HL-60/S4 (cell line): ENCODE measurements around the gene CCDC107.

Experiments used
- in situ Hi-C: fragments of 300-500 bp; cut with MboI; formaldehyde crosslinking; loops from 2 replicates; pipeline ENCODE4 v1.14.3; 2022; ENCODE audit warnings: low sequenced_read_pairs

CCDC107 gene

GRCh38 chr9:35695943-35696401 lies 37.9 kb downstream of the CCDC107 start:
- in situ Hi-C loops: no loop called here

DNA sequence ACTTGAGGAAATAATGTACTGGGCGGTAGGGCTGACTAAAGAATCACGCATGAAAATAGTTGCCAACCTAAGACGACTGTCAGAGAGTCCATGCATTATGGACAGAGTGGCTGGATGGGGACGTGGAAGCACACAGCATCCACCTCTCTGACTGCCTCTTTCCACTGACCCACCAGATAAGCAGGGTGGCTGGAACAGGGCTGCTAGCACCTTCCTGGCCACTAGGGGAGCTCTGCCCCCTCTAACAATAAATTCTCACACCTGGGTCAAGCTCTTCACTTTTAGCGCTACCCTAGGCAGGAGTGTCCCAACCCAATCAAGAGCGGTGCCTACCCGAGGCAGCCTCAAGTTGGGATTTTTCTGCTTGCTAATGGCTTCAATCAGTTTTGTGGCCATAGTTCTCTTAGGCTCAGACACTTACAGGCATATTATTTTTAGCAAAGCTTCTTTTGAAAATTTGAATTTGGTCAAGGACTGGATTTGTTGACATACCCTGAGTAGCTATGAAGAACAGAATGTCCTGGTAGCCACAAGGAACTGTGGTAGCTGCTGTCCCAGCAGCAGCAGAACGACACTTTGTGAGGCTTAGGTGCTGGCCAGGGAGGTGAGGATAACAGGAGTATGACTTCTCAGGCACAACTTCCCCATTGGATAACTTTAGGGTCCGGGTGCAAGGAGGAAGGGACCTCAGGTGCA lies 38.6 kb downstream of the CCDC107 start:
- in situ Hi-C loops: no loop called here

DNA sequence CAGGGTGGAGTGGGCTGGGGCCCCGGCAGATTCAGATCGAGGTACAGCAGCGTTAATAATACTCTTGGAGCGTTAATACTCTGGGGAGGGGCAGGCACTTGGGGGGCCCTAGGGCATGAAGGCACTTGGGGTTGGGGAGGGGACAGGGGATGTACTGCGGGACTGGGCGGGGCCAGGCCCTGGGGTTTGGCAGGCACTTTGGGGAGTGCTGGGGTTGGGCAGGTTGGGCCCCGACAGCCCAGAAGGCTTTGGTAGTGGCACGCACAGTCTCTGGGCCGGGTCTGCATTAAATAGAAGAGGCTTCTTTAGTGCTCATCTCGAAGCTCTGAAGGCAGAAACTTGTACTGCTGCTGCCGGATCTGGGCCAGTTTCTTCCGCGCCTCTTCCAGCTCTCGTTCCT lies 39.4 kb downstream of the CCDC107 start:
- in situ Hi-C loops: no loop called here

GRCh38 chr9:35698231-35698630 lies 40.1 kb downstream of the CCDC107 start:
- in situ Hi-C loops: no loop called here

DNA sequence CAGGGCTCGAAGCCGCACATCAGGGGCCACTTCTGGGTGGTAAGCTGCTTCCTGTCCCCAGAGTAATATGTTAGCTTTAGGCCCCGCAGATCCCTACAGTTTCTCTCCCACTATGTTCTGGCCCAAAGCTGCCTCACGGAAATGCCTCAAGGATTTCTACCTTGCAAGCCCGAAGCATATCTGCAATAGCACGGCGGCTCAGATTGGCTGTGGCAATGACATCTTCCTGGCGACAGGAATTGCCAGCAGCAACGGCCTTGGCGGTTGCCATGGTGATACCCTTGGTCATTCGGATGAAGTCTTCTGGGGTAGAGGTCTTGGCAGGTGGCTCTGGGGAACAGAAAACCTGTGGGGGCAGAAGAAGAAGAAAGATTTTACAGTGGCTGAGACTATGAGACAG lies 41.9 kb downstream of the CCDC107 start:
- in situ Hi-C loops: no loop called here

- in situ Hi-C loops: no loop called here
These were observed 42.9 kb downstream of the CCDC107 start for GRCh38 chr9:35700942-35701341.

GRCh38 chr9:35702696-35703095 lies 44.6 kb downstream of the CCDC107 start:
- in situ Hi-C loops: no loop called here

DNA sequence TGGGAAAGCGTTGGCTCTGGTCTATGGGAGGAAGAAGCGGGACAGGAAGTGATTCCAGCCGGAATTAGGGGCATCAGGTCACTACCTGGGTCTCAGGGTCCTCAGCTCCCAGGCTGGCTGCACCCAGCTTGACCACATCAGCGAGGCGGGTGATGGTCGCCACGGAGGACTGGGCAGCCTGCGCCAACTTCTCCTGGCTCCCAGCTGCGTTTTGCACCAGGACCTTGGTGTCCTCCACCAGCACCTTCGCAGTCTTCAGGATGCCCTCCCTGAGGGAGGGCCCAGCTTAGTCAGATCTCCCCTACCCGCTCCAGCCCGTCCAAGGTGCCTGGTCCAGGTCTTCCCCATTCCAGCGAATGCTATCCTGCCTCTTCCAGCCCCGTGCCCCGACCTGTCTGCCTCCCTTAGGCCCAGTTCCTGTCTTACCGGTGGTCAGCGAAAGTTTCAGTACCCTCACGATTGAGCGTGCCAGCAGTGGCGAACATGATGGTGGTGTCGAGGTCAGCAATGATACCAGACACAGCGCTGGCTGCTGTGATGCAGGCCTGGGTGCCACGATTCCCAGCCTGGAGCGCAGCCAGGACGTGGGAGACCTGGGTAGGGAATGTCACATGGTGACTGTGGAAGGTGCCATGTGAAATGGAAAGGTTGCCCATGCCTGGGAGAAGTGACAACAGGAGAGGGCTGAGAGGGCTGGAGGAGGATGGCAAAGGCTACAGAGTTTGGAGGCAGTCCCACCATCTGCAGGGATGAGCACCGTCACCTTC lies 46.0 kb downstream of the CCDC107 start:
- in situ Hi-C loops: no loop called here

DNA sequence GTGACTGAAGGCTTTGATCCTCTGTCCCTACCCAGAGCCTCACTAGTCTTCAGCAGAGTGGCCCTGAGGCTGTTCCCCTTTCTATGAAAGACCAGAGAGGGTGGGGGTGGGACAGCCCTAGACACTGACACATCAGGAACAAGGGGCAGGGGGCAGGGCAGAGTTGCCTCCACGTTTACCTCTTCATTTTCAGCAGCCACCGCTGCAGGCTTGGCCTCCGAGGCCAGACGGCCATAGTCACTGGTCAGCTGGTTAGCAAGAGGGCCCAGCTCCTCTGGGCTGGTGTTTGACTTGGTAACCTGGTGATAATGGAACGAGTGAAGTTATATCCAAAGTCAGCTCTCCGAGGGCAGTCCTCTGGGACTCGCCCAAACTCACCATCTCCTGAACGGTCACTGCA lies 47.3 kb downstream of the CCDC107 start:
- in situ Hi-C loops: no loop called here

DNA sequence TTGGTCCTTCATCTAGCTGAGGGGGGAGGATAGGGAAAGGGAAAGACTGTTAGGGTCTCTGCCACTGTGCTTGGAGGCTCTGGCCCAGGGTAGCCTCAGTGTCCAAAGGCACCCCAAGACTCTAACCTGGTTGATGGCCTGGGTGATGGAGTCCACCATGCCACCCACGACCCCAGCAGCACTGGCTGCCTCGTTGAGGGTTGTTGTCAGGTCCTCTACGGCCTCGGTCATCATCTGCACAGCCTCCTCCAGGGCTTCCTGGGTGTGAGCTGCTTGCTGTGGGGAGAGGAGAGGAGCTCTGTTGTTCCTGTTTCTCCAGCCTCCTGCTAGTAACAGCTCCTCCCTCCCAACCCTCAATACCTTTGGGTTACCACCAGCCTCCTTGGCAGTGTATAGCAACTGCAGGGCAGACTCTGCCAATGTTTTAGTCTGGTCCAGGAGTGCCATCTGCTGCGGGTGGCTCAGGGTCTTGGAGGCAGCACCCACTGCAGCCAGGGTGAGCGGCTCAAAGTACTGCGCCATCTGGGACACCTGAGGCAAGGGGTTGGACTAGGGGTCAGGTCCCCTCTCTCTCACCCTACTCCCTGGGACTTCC lies 47.8 kb downstream of the CCDC107 start:
- in situ Hi-C loops: no loop called here

GRCh38 chr9:35706951-35707350 lies 48.9 kb downstream of the CCDC107 start:
- in situ Hi-C loops: no loop called here

DNA sequence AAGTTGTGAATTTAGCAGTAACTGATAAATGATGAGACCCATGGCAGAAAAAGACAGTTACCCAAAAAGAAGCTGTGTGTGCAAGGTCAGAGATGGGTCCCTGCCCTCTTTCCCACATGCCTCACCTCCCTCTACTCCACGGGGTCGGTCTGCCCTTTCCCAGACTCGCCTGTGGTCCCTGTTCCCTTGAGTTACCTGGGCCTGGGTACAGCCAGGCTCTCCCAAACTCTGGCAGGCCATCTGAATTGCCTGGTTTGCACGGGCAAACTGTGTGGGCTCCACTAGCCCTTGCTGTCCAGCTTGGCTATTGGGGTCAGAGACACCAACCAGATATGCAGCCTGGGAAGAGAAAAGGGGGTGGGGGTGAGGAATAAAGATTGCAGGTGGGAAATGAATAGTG lies 50.1 kb downstream of the CCDC107 start:
- in situ Hi-C loops: no loop called here

DNA sequence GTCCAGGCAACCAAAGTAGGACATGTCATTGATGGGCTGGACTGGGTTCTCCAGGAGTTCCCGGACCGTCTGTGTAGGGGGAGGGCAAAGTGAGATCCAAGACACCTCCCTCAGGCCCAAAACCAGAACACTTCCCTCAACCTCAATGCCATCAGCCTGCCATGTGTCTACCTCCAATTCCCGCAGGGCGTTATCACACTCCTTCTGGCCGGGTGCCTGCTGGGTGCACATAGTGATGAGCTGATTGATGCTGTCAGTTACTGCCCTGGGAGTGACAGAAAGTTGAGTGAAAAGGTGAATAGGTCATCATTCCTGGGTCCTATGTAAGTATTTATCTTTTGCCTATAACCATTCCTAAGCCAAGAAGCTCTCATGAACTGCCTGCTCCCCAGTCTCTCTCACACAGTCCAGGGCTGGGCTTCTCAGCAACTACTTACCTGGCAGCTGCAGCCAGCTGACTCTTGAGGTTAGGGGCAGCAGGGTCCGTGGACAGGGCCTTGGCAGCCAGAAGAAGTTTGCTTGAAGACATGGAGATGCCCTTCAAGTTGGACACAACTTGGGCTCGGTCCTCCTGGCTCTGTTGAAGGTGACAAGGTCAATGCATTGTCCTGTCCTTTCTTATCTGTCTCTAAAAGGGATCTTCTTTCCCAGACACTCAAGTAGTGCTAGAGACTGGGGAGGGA lies 52.9 kb downstream of the CCDC107 start:
- in situ Hi-C loops: no loop called here
